HG02852 (cell line): ENCODE measurements around the gene TAF11L14.
"Not testable (repeated sequence)": the region's sequence is repeated elsewhere in the genome, so short reads cannot be mapped to it uniquely, and the experiment has no call there.

Experiments used
- ATAC-seq: cut with Tn5 transposase; IDR thresholded peaks from one replicate; pipeline ENCODE4 v1.9.1; 2021; ENCODE audit warnings: mild to moderate bottlenecking, moderate library complexity; ENCODE audit not compliant: unreplicated experiment

Gene TAF11L14

GRCh38 chr5:17634160-17634559, at the start of gene TAF11L14:
TAF11L14 (plus strand) TSS chr5:17634460.
- ATAC-seq = no peak

GRCh38 chr5:17585658-17586057, 48.6 kb upstream of the TAF11L14 start, which contains the start of gene TAF11L7:
TAF11L7 (minus strand) TSS chr5:17585758.
- not testable (repeated sequence) for ATAC-seq

- ATAC-seq = not testable (repeated sequence)
Observed at GRCh38 chr5:17590860-17591259, 43.4 kb upstream of the TAF11L14 start, which contains the start of gene TAF11L8. TAF11L8 (minus strand) TSS chr5:17590960.

- ATAC-seq = not testable (repeated sequence)
Observed at GRCh38 chr5:17594255-17594654, 40.0 kb upstream of the TAF11L14 start, which contains the start of gene TAF11L9. TAF11L9 (minus strand) TSS chr5:17594394.

GRCh38 chr5:17597728-17598127, 36.5 kb upstream of the TAF11L14 start, which contains the start of gene TAF11L10:
TAF11L10 (minus strand) TSS chr5:17597828.
- ATAC-seq = not testable (repeated sequence)

GRCh38 chr5:17603880-17604279, 30.4 kb upstream of the TAF11L14 start, which contains the start of gene TAF11L11:
TAF11L11 (plus strand) TSS chr5:17604183.
- ATAC-seq = not testable (repeated sequence)

- ATAC-seq = no peak
Observed at GRCh38 chr5:17604951-17605350, 29.3 kb upstream of the TAF11L14 start.

GRCh38 chr5:17607461-17607860, 26.8 kb upstream of the TAF11L14 start:
- not testable (repeated sequence) for ATAC-seq

GRCh38 chr5:17610092-17610491, 24.2 kb upstream of the TAF11L14 start, which contains the start of gene TAF11L12:
TAF11L12 (plus strand) TSS chr5:17610392.
- not testable (repeated sequence) for ATAC-seq

GRCh38 chr5:17614872-17615605, 19.2 kb upstream of the TAF11L14 start:
- no peak for ATAC-seq

GRCh38 chr5:17619354-17619753, 14.9 kb upstream of the TAF11L14 start:
- no peak for ATAC-seq

GRCh38 chr5:17620627-17621026, 13.6 kb upstream of the TAF11L14 start:
- no peak for ATAC-seq

- no peak for ATAC-seq
Observed at GRCh38 chr5:17625686-17626085, 8.6 kb upstream of the TAF11L14 start.

- ATAC-seq = not testable (repeated sequence)
Observed at GRCh38 chr5:17631788-17632187, 2.5 kb upstream of the TAF11L14 start, which contains the start of gene TAF11L13. TAF11L13 (plus strand) TSS chr5:17632088.

- ATAC-seq = not testable (repeated sequence)
Observed at GRCh38 chr5:17649232-17649631, 15.0 kb downstream of the TAF11L14 start.

- not testable (repeated sequence) for ATAC-seq
Observed at GRCh38 chr5:17655201-17655759, 21.0 kb downstream of the TAF11L14 start.

- ATAC-seq = no peak
Observed at GRCh38 chr5:17655921-17656320, 21.7 kb downstream of the TAF11L14 start.

- ATAC-seq = no peak
Observed at GRCh38 chr5:17663182-17663581, 28.9 kb downstream of the TAF11L14 start.

- ATAC-seq = no peak
Observed at GRCh38 chr5:17665836-17666235, 31.6 kb downstream of the TAF11L14 start.

- no peak for ATAC-seq
Observed at GRCh38 chr5:17666726-17667235, 32.5 kb downstream of the TAF11L14 start.

GRCh38 chr5:17670353-17670752, 36.1 kb downstream of the TAF11L14 start:
- no peak for ATAC-seq
